ENCODE data around the gene DMD.

The DMD gene

DNA sequence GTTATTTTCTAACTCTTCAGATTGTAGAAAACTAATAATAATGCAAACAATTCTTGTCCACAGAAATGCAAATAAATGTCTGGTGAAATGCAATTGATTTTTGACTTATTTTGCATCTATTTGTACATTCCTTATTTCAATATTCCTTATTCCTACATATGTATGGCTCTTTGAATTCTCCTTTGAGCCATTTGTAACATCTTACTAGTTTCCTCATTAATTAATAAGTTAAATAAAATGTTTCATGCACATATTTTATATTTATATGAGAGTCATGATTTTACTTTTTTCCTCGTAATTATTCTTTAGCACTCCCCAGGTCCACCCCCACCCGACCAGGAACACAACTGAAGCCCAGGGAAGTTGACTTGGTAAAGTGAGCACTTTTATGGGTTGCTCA is 2136.8 kb downstream of the DMD start:
- TF ChIP-seq, protein P1, sequence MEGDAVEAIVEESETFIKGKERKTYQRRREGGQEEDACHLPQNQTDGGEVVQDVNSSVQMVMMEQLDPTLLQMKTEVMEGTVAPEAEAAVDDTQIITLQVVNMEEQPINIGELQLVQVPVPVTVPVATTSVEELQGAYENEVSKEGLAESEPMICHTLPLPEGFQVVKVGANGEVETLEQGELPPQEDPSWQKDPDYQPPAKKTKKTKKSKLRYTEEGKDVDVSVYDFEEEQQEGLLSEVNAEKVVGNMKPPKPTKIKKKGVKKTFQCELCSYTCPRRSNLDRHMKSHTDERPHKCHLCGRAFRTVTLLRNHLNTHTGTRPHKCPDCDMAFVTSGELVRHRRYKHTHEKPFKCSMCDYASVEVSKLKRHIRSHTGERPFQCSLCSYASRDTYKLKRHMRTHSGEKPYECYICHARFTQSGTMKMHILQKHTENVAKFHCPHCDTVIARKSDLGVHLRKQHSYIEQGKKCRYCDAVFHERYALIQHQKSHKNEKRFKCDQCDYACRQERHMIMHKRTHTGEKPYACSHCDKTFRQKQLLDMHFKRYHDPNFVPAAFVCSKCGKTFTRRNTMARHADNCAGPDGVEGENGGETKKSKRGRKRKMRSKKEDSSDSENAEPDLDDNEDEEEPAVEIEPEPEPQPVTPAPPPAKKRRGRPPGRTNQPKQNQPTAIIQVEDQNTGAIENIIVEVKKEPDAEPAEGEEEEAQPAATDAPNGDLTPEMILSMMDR (IDR thresholded peaks at IDR 0.05; ENCODE audit: borderline replicate concordance, insufficient read depth, low read depth, low read length), result no peak
- no peak overlapping the region for H3K4me3 ChIP-seq (ENCODE audit: low read depth, low read length)

DNA sequence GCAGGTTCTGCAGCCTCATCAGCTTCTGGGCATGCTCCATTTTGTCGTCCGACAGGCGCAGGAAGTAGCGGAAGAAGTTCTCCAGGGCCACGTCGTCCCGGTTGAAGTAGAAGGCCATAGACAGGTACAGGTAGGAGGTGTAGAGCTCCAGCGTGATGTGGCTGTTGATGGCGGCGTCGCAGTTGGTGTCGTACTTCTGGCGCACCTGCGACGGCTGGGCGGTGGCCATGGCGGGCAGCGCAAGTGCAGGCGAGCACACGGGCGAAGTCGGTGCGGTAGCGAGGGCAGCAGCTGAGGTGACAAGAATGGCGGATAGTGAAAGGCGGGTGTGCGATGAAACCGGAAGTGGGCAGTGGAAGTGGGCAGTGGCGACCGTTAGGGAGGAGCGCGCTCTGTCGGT is 2139.6 kb downstream of the DMD start, which contains the start of gene FTHL17:
Gene FTHL17, minus strand, starts transcription at position 317 of the 400 bp plus-strand sequence. Its CDS starts 88 bp downstream, at position 229.
- TF ChIP-seq, protein P1 (IDR thresholded peaks at IDR 0.05; ENCODE audit: borderline replicate concordance, insufficient read depth, low read depth, low read length), result no peak
- H3K4me3 ChIP-seq (ENCODE audit: low read depth, low read length), result no peak within 1 kb of the TSS

DNA sequence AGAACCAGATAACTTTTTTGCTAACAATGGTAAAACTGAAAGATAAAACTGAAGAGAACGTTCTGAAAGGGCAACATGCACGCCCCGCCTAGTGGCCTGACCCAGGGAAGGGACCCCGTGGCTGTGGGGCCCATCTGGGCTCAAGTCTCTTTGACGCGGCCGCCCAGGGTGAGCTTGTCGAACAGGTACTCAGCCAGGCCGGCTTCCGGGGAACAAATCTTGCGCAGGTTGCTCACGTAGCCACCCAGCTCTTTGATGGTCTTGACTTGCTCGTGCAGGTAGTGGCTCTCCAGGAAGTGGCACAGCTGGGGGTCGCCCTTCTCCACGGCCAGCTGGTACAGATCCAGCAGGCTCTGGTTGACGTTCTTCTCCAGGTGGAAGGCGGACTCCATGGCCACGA is 2140.1 kb downstream of the DMD start:
- H3K4me3 ChIP-seq (ENCODE audit: low read depth, low read length), result no peak overlapping the region
- TF ChIP-seq, protein P1 (IDR thresholded peaks at IDR 0.05; ENCODE audit: borderline replicate concordance, insufficient read depth, low read depth, low read length), result no peak

DNA sequence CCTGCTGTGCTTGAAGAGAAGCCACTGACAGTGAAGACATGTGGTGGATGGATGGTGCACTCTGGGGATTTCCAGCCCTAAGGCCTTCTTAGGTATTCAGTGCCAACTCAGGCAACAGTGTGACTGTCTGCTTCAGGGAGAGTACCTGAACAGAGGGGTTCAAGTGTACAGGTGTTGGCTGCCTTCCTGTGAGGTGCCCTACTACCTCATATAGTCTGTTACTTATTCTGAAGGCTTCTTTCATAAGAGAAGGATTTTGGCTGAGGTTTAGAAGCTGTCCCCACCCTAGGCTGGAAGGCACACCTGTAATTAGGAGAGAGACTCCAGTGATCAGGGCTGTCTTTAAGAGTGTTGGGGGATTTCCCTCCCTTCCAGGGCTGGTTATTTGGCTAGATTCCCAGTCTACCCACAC is 2141.3 kb downstream of the DMD start:
- no peak overlapping the region for H3K4me3 ChIP-seq (ENCODE audit: low read depth, low read length)
- TF ChIP-seq, protein P1 (IDR thresholded peaks at IDR 0.05; ENCODE audit: borderline replicate concordance, insufficient read depth, low read depth, low read length), result no peak
